Effector CD4-positive, alpha-beta T cell (primary cell): ENCODE measurements around the gene IL5. TPM values are rescaled to one million over a fixed set of nuclear protein-coding genes. Genes with fewer than 3 reads are reported as not detected.
"Not testable (repeated sequence)": the region's sequence is repeated elsewhere in the genome, so short reads cannot be mapped to it uniquely, and the experiment has no call there.

Source experiments
- DNase-seq: peaks from one replicate; pipeline ENCODE4 v3.0.0-alpha.2; 2020
- total RNA-seq: gene quantifications from one replicate; lab custom pipeline; 2026; lab: John Stamatoyannopoulos, UW

IL5 gene
- not detected for total RNA-seq

- DNase-seq: no peak
Measured at GRCh38 chr5:132543472-132544201, at the start of gene IL5. IL5 (minus strand) TSS chr5:132543522; CDS start chr5:132543478, 44 bp downstream.

- no peak for DNase-seq
Measured at GRCh38 chr5:132592521-132592920, 49.2 kb upstream of the IL5 start.

DNA sequence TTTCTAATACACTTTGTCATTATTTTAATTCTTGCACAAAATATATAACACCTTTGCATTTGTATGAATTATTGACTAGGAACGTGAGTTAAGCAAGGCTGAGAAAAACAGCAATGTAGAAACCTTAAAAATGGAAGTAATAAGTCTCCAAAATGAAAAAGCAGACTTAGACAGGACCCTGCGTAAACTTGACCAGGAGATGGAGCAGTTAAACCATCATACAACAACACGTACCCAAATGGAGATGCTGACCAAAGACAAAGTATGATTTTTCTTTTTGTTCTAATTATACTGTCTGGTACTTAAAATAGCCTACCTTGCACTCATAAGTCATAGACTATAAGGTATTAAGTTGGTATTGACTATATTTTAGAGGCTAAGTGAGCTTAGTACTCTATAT, 47.8 kb upstream of the IL5 start:
- no peak for DNase-seq

DNA sequence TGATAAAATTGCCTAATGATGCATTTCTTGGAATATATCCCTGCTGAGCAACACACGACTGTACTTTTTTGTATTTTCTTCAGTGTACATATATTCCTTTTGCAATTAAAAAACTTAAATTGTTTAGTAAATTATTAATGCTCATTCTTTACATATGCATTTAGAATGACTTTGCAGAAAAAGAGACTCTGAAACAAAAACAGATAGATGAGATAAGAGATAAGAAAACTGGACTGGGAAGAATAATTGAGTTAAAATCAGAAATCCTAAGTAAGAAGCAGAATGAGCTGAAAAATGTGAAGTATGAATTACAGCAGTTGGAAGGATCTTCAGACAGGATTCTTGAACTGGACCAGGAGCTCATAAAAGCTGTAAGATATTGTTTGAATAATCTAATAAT, 46.1 kb upstream of the IL5 start:
- no peak for DNase-seq

DNA sequence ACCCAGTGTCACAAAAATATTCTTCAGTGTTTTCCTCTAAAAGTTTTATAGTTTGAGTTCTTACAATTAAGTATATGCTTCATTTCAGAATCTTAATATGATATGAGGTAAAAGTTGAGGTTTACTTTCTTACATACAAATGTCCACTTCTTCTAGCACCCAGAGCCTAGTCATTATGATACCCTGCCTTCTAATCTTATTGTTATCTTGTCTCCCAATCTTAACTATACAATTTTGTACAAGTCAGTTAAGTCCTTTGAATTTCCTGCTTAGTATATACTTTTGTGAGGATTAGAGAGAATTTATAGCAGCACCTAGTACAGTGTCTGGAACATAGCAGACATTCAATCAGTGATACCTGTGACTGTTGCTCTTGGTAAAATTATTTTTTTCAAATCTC, 42.7 kb upstream of the IL5 start:
- DNase-seq: no peak

- not testable (repeated sequence) for DNase-seq
Measured at GRCh38 chr5:132584560-132584959, 41.2 kb upstream of the IL5 start.

- DNase-seq: no peak
Measured at GRCh38 chr5:132576123-132576522, 32.8 kb upstream of the IL5 start.

DNA sequence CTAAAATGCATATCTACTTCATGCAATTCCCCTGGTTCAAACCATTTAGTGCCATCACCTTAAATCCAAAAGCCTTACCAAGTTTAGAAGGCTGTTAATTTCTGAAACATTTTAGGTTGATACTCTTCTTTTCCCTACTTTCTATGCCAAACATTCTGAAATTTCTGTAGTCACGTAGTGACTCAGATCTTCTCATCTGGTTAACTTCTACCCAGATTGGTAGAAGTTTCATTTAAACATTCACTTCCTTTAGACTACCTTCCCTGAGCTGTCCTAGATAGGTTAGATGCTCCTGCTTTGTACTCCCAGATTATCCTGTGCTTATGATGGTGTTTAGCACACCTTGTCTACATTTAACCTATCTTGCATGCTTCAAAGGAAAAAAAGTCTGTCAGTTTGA, 23.3 kb upstream of the IL5 start:
- no peak for DNase-seq

GRCh38 chr5:132564555-132564954, 21.2 kb upstream of the IL5 start:
- DNase-seq: not testable (repeated sequence)

DNA sequence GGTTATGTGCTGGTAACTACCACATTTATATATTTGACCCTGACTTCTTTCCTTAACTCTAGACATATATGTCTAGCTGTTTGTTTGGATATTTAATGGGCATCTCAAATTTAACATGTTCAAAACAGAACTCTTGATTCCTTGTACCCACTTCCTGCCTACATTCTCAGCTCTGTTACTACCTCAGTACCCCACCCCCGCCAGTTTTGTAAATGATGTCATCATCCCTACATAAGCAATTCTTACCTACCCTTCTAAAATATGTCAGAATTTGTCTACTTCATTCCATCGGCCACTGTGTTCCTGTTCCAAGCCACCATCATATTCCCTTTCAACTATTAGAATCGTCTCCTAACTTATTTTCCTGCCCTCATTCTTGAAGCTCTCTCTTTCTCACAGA, 18.3 kb upstream of the IL5 start:
- DNase-seq: no peak

- DNase-seq: no peak
Measured at GRCh38 chr5:132559383-132560060, 16.2 kb upstream of the IL5 start.

DNA sequence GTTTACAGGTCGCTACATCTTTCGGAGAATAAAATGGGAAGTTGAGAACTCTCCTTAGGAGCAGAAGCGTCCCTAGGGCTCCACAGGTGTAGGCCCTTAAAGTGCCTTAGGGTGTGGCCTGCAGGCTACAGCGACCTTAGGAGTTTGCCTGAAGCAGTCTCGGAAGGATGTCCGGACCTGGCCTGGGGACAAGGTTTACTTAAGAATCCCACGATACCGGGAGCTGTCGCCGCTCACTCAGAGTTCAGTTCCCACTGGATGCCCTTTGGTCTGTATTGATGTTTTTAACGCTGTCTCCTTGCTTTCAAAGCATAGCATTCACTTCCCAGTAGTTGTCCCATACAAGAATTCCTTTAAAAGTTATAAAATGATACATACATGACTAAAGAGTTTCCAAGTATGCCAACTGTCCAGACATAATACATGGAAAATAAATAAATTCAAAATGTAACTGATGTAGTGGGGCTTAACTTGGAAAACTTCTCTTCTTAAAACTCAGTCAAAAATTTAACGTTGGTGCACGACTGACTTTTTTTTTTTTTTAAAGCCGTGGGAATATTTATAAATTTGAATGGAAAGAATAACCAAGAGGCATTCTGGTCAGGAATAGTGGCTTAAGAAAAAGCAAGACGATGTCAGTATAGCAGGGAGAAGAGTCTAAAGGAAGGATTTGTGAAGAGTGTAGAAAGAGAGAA, 14.3 kb upstream of the IL5 start:
- DNase-seq: peak; percentile 9

DNA sequence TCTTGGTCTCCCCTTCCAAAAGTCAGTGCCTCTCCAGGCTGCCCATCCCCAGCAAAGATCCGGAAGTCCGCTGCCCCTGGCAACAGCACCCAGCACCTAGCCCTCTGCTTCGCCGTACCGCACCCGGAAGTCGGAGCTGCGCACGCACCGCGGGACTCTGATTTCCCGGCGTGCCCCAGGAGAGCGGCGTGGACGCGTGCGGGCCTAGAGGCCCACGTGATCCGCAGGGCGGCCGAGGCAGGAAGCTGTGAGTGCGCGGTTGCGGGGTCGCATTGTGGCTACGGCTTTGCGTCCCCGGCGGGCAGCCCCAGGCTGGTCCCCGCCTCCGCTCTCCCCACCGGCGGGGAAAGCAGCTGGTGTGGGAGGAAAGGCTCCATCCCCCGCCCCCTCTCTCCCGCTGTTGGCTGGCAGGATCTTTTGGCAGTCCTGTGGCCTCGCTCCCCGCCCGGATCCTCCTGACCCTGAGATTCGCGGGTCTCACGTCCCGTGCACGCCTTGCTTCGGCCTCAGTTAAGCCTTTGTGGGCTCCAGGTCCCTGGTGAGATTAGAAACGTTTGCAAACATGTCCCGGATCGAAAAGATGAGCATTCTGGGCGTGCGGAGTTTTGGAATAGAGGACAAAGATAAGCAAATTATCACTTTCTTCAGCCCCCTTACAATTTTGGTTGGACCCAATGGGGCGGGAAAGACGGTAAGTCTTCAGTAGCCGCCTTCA, 13.6 kb upstream of the IL5 start, which contains the start of gene RAD50:
RAD50 (plus strand) TSS at position 215 of the 715 bp plus-strand sequence; CDS start at position 563, 348 bp downstream.
- peak; percentile 84 for DNase-seq

GRCh38 chr5:132556153-132556762, 12.9 kb upstream of the IL5 start:
- peak; percentile 2 for DNase-seq

DNA sequence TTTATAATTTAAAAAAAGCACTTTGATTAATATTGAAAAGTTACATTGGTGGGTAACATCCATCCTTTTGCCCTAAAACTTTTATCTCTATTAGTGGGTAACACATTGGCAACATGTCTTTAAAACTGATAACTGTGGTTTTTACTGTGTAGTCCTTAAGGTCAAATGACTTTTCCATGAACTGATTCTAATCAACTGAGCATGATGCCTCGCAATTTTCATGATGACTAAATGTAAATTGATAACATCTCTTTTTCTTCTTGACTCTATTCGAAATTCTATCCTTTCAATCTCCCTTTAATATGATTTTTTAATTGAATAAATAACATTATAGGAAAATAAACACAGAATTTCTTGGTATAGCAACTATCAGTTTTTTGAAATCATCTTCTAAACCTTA, 6.3 kb upstream of the IL5 start:
- no peak for DNase-seq

DNA sequence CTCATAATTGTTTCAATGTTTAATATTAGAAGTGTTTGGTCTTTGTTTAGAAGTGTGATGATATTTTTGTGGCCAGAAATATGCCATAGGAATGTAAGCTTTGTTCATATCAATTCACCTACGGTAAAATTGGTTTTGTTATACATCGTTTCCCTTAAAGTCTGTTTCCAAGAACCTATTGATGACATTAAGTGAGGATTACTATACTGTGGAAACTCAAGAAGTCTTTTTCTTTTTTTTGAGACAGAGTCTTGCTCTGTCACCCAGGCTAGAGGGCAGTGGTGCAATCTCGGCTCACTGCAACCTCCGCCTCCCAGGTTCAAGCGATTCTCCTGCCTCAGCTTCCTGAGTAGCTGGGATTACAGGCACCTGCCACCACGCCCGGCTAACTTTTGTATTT, 5.5 kb upstream of the IL5 start:
- not testable (repeated sequence) for DNase-seq

GRCh38 chr5:132547269-132547668, 3.9 kb upstream of the IL5 start:
- DNase-seq: no peak

DNA sequence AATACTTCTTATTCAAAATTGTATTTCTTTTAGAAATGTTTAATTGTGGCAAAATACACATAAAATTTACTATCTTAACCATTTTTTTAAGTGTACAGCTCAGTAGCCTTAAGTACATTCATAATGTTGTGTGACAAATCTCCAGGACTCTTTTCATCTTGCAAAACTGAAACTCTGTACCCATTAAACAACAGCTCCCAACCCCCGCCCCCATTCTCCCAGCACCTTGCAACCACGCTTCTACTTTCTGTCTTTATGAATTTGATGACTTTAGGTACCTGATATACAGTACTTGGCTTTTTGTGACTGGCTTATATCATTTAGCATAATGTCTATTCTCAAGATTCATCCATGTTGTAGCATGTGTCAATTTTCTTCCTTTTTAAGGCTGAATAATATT, 2.8 kb upstream of the IL5 start:
- DNase-seq: no peak

GRCh38 chr5:132540764-132541163, 2.6 kb downstream of the IL5 start:
- DNase-seq: no peak

DNA sequence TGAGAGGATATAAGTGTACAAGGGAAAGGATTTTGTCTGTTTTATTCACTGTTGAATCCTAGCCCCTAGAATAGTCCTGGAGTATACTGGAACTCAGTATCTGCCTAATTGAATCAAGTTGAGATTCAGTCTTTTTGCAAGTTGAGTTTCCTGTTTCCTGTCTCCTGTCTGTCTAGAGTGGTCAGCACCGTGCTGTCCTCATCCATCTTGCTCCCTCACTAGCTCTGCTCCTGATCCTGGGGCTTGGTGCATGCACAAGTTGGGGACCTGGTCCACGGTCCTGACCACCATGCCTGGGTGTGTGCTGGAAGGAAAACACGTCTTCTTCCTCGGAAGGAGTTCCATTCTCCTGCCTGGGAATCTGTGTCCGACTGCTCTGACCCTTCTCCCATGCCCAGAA, 3.2 kb downstream of the IL5 start:
- DNase-seq: no peak

GRCh38 chr5:132539716-132540115, 3.6 kb downstream of the IL5 start:
- no peak for DNase-seq

GRCh38 chr5:132530946-132531345, 12.4 kb downstream of the IL5 start:
- no peak for DNase-seq
